Transverse colon (tissue), 4 donors: ENCODE measurements around the gene CEP120. TPM values are rescaled to one million over a fixed set of nuclear protein-coding genes. Genes with fewer than 3 reads are reported as not detected.

Experiments
- DNase-seq: peaks from one replicate; pipeline ENCODE4 v3.0.0-alpha.2; 2019
- H3K27ac ChIP-seq, 4 donors: fragments of 200-600 bp; sonication (generic); 2 replicates each; pipeline ENCODE4 v1.5.1; 2016 to 2018; ENCODE audit warnings: inconsistent platforms in 4 of 4
- H3K27me3 ChIP-seq: fragments of 200-600 bp; sonication (generic); 2 replicates; pipeline ENCODE4 v1.5.1; 2017; ENCODE audit warnings: inconsistent platforms
- H3K36me3 ChIP-seq, 4 donors: fragments of 200-600 bp; sonication (generic); 2 replicates each; pipeline ENCODE4 v1.5.1; 2017 to 2019; ENCODE audit warnings: inconsistent platforms in 4 of 4
- H3K4me1 ChIP-seq, 4 donors: fragments of 200-600 bp; sonication (generic); 2 replicates each; pipeline ENCODE4 v1.5.1; 2017 to 2020; ENCODE audit warnings: inconsistent platforms in 4 of 4
- H3K4me3 ChIP-seq, 4 donors: fragments of 200-600 bp; sonication (generic); 1 replicate in 1 of 4; 2 replicates in 3 of 4; pipeline versions ENCODE4 v1.5.1 to v1.6.1; 2017 to 2019; ENCODE audit warnings: inconsistent platforms in 4 of 4
- H3K9me3 ChIP-seq, 2 donors: fragments of 200-600 bp; sonication (generic); 2 replicates each; pipeline ENCODE4 v1.5.1; 2017 to 2019; ENCODE audit warnings: inconsistent platforms in 2 of 2
- CTCF ChIP-seq, 5 experiments: fragments of 200-600 bp in 3 of 5; fragments of 450-650 bp in 2 of 5; sonication (generic) in 3 of 5; IDR thresholded peaks; 1 replicate in 2 of 5; 2 replicates in 3 of 5; pipeline ENCODE4 v1.5.1; 2016 to 2017; ENCODE audit warnings: antibody characterized with exemption in 5 of 5, inconsistent platforms in 3 of 5, mild to moderate bottlenecking in 2 of 5, moderate library complexity in 1 of 5
- EP300 ChIP-seq: sonication (generic); formaldehyde crosslinking; IDR thresholded peaks from one replicate; pipeline ENCODE4 v1.6.1; 2017; ENCODE audit warnings: antibody characterized with exemption, low read depth
- POLR2A ChIP-seq: fragments of 450-650 bp; IDR thresholded peaks from one replicate; pipeline ENCODE4 v1.6.1; 2016; ENCODE audit warnings: antibody characterized with exemption, mild to moderate bottlenecking, moderate library complexity
- POLR2AphosphoS5 ChIP-seq, 3 donors: sonication (generic); formaldehyde crosslinking; IDR thresholded peaks; one replicate each; pipeline ENCODE4 v1.6.1; 2016; ENCODE audit warnings: antibody characterized with exemption in 3 of 3
- WGBS, 2 donors: methylation state at CpG; one replicate each; pipeline ENCODE4 v1.1.5; 2018; ENCODE audit warnings: low coverage in 1 of 2; 5-methylcytosine and 5-hydroxymethylcytosine counted together
- in situ Hi-C, 4 donors: fragments of 200-750 bp; cut with MboI; loops; one replicate each; pipeline versions ENCODE4 v1.15.0 to v1.15.1; 2017; ENCODE audit warnings: low sequenced_read_pairs in 3 of 4, low pct_ligation_motif_present in 1 of 4, low pct_unique_long_range_greater_than_20kb in 1 of 4
- intact Hi-C: fragments of 100-400 bp; cut with DNase I; formaldehyde crosslinking; loops from one replicate; pipeline ENCODE4 v1.15.1; 2023; ENCODE audit warnings: low total_unique reads
- total RNA-seq, 4 donors: library from RNA; depleted of rRNA; stranded (reverse); fragments of >200 nt; gene quantifications; one replicate each; pipeline ENCODE4 v1.1.0, GENCODE V29; 2016

The CEP120 gene
- total RNA-seq, 4 donors from 2014 or later = 7.6 to 24.3 (median 18.2) TPM

DNA sequence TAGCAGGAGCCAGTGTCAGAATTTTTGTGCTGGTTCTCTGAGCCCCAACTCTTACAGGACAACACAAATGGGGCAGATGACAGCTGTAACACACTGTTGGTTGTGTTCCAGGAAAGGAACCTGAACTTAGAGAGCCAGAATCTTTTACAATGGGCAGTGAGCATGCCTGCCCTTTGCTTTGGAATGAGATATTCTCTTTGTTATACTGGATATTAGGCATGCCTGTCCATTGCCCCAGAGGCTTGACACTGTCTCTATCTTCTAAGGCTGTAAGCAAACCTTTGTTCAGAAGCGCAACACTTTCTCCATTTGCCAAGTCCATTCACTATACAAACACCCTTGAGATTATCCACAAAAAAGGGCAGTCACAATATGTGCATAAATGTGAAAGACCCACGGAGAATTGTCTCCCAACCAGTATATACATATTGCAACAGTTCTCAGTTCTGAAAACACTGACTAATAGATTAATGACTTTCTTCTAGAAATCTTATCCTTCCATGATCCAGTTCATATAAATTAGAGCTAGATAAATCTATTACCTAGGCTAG is 26.3 kb upstream of the CEP120 start:
- no peaks in the 10 kb centered on the region for H3K36me3 ChIP-seq
- H3K27ac ChIP-seq = no peak overlapping the region
- DNase-seq = no peak
- WGBS, 2 donors = 84 to 100% methylated on average over 1 to 2 of the region's 2 CpGs
- peaks cover 0 to 38% (median 3%) of the 10 kb centered on the region in 4 donors for H3K4me1 ChIP-seq
- in situ Hi-C loops (no loop called here), intact Hi-C loops (no loop called here)
- H3K27me3 ChIP-seq = no peaks in the 10 kb centered on the region
- H3K9me3 ChIP-seq = no peaks in the 10 kb centered on the region
- no peak overlapping the region for H3K4me3 ChIP-seq
- TF ChIP-seq POLR2A (no peak), CTCF (IDR thresholded peaks at IDR 0.05) (no peak), EP300 (no peak), POLR2AphosphoS5 (IDR thresholded peaks at IDR 0.05) (no peak)

DNA sequence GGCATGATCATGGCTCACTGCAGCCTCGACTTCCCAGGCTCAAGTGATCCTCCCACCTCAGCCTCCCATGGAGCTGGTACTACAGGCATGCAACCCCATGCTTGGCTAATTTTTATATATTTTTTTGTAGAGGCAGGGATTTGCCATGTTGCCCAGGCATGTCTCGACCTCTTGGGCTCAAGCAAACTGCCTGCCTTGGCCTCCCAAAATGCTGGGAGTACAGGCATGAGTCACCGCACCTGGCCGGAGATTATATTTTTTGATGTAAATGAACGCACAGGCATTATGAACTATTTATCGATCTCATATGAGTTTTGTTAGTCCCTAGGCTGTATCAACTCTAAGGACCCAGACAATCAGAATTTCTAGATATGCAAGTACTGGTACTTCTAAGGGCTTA is 25.5 kb upstream of the CEP120 start:
- WGBS, 2 donors = 79 to 100% methylated on average over 4 to 6 of the region's 6 CpGs
- TF ChIP-seq CTCF (IDR thresholded peaks at IDR 0.05) (no peak), EP300 (no peak), POLR2AphosphoS5 (IDR thresholded peaks at IDR 0.05) (no peak), POLR2A (no peak)
- Histone ChIP-seq H3K4me1 (peaks cover 0 to 35% (median 2%) of the 10 kb centered on the region in 4 donors), H3K9me3 (no peaks in the 10 kb centered on the region), H3K36me3 (no peaks in the 10 kb centered on the region), H3K27me3 (no peaks in the 10 kb centered on the region), H3K27ac (no peak overlapping the region), H3K4me3 (no peak overlapping the region)
- intact Hi-C loops = no loop called here
- in situ Hi-C loops = no loop called here
- no peak for DNase-seq

DNA sequence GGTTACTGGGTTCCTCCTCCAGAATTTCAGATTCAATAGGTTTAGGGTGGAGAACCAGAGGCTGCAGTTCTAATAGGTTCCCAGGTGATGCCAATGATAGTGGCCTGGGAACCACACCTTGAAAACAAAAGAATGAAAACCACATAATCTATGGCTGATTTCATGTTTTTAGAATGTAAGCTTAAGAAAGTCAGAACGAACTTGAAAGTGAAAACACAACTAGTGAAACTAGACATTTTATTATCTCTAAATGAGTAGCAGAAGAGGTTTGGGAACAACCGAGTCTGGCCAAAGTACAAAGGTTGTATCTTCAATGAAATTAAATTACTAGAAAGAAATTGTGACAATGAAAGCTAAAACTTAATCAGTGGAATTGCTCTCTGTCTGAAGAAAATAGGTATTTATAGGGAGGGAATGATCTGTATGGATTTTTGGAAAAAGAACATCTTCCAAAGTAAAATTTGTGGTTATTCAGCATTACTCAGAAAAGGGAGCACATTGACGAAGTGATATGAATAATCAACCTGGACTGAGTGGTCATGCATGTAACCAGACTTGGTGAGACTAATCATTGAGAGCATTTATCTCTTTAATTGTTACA is 24.9 kb upstream of the CEP120 start:
- H3K27ac ChIP-seq = peak overlapping the region; percentile 30 to 50 (median 42)
- in situ Hi-C loops = no loop called here

DNA sequence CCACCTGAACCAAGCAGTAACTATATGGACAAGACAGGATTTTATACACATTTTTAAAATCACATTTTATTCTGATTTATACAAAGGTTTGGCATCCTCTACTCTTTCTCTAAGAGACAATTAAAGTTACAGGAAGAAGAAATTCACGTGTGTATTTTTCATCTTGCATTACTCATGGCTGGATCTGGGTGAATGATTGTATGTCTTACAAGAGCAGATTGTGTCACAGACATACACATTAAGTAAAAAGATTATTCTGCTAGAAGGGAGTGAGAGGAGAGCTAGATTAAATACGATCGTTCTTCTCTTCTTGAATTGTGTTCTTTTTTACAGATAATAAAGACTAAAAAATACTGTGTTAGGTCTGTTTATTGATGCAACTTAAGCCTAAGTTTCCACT is 20.8 kb upstream of the CEP120 start:
- Histone ChIP-seq H3K4me3 (no peak overlapping the region), H3K27me3 (no peaks in the 10 kb centered on the region), H3K4me1 (peaks cover 0 to 31% (median 9%) of the 10 kb centered on the region in 4 donors), H3K9me3 (no peaks in the 10 kb centered on the region), H3K27ac (no peak overlapping the region), H3K36me3 (no peaks in the 10 kb centered on the region)
- in situ Hi-C loops (no loop called here), intact Hi-C loops (no loop called here)
- TF ChIP-seq POLR2AphosphoS5 (IDR thresholded peaks at IDR 0.05) = no peak
- no peak for TF ChIP-seq EP300
- WGBS, 2 donors = 79 to 89% methylated on average over 3 of the region's 3 CpGs
- DNase-seq = no peak

More for the DNA sequence above, 24.9 kb upstream of the CEP120 start:
- peaks cover 0 to 35% (median 2%) of the 10 kb centered on the region in 4 donors for H3K4me1 ChIP-seq
- no peaks in the 10 kb centered on the region for H3K36me3 ChIP-seq
- no peak overlapping the region for H3K4me3 ChIP-seq
- H3K27me3 ChIP-seq = no peaks in the 10 kb centered on the region
- no peaks in the 10 kb centered on the region for H3K9me3 ChIP-seq
- TF ChIP-seq POLR2AphosphoS5 (IDR thresholded peaks at IDR 0.05) (no peak), CTCF (IDR thresholded peaks at IDR 0.05) (no peak), EP300 (no peak), POLR2A (no peak)
- intact Hi-C loops = no loop called here
- no peak for DNase-seq
- whole genome bisulfite sequencing, 2 donors = 22 to 42% methylated on average over 3 of the region's 3 CpGs

DNA sequence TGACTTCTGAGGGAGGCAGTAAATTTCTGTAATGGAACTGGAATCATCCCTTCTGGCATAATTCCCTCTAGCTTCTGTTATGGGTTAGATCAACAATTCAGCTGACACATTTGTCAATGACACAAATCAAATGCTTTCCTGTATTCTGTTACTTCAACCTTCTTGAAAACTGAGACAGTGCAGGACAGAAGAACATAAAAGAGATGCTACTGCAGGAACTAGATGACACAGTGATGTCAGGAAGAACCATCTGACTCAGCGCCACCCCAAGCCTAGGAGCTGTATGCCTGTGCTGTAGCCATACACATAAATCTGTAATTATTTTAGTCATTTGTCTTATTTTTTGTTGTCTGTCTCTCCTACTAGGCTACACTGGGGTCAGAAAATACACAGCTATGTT is 18.2 kb upstream of the CEP120 start:
- Histone ChIP-seq H3K27ac (no peak overlapping the region), H3K36me3 (no peaks in the 10 kb centered on the region), H3K27me3 (no peaks in the 10 kb centered on the region), H3K4me1 (peaks cover 0 to 24% (median 12%) of the 10 kb centered on the region in 4 donors), H3K4me3 (no peak overlapping the region), H3K9me3 (no peaks in the 10 kb centered on the region)
- DNase-seq = no peak
- in situ Hi-C loops (no loop called here), intact Hi-C loops (no loop called here)
- no peak for TF ChIP-seq EP300
- TF ChIP-seq CTCF (IDR thresholded peaks at IDR 0.05) = no peak
- no peak for TF ChIP-seq POLR2AphosphoS5 (IDR thresholded peaks at IDR 0.05)
- TF ChIP-seq POLR2A = no peak
- WGBS, 2 donors = 82 to 85% methylated on average over 1 of the region's 1 CpG
